Measurements from ENCODE around the gene NDP. TPM values are rescaled to one million over a fixed set of nuclear protein-coding genes. Genes with fewer than 3 reads are reported as not detected.

NDP gene
- total RNA-seq, 1 donor from 2014 or later = not detected

DNA sequence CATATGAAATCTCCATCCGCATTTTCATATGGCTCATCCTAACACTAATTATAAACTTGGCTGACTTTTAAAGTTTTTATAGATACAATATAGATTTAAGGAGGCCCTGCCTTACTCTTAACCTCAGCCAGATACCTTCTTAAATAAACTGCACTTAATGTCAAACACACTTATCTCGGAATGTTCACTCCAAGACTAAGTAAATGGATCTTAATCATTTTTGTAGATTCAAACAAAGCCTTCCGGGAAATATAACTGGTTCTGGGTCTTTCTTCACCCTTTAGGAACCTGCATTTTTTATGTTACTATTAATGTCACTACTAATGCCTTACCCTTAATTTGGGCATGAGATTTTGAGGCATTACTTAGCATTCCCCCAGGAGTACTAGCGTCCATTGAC is 43.7 kb upstream of the NDP start:
- no peak for DNase-seq
- no peaks in the 10 kb centered on the region for H3K36me3 ChIP-seq
- intact Hi-C loops (cut with micrococcal nuclease) = no loop called here
- H3K27ac ChIP-seq (replicated peaks) = no peak overlapping the region
- no peaks in the 10 kb centered on the region for H3K9me3 ChIP-seq (replicated peaks)
- H3K4me3 ChIP-seq = no peak overlapping the region
- TF ChIP-seq, protein P1, sequence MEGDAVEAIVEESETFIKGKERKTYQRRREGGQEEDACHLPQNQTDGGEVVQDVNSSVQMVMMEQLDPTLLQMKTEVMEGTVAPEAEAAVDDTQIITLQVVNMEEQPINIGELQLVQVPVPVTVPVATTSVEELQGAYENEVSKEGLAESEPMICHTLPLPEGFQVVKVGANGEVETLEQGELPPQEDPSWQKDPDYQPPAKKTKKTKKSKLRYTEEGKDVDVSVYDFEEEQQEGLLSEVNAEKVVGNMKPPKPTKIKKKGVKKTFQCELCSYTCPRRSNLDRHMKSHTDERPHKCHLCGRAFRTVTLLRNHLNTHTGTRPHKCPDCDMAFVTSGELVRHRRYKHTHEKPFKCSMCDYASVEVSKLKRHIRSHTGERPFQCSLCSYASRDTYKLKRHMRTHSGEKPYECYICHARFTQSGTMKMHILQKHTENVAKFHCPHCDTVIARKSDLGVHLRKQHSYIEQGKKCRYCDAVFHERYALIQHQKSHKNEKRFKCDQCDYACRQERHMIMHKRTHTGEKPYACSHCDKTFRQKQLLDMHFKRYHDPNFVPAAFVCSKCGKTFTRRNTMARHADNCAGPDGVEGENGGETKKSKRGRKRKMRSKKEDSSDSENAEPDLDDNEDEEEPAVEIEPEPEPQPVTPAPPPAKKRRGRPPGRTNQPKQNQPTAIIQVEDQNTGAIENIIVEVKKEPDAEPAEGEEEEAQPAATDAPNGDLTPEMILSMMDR (IDR thresholded peaks at IDR 0.05; ENCODE audit: borderline replicate concordance) = no peak
- H3K4me1 ChIP-seq = no peaks in the 10 kb centered on the region
- H3K27me3 ChIP-seq (ENCODE audit: low read depth) = no peaks in the 10 kb centered on the region

DNA sequence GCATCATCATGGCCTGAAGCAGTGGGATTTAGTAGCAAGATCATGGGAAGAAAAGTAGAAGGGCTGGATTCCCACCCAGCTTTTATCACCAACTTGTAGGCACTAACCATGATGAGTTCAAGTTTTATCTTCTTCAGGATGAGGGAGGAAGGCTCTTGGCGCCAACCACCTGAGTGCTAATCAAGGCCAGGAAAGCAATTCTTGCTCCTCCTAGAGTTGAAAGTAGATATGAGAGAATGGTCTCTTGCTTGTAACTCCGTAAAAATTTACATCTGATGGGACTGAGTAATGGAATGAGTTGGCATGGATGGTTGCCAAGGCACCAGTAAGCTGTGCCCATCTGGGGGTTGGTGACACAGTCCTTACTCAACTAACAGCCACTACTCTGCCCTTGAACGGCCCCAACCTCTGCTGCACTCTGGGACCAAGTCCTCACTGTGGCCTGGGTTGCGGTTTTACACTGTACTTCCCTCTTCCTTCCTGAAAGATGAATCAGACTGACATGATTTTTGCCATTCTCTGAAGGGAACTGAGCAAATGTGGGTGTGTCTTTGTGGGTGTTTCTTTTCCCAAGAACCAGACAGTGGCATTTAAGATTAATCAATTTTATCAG is 39.4 kb upstream of the NDP start:
- Histone ChIP-seq H3K36me3 (no peaks in the 10 kb centered on the region), H3K27me3 (ENCODE audit: low read depth) (no peaks in the 10 kb centered on the region), H3K9me3 (replicated peaks) (no peaks in the 10 kb centered on the region), H3K27ac (replicated peaks) (no peak overlapping the region), H3K4me3 (no peak overlapping the region), H3K4me1 (no peaks in the 10 kb centered on the region)
- DNase-seq = peak; percentile 18
- intact Hi-C loops (cut with micrococcal nuclease) = no loop called here
- TF ChIP-seq, protein P1 (IDR thresholded peaks at IDR 0.05; ENCODE audit: borderline replicate concordance) = no peak

DNA sequence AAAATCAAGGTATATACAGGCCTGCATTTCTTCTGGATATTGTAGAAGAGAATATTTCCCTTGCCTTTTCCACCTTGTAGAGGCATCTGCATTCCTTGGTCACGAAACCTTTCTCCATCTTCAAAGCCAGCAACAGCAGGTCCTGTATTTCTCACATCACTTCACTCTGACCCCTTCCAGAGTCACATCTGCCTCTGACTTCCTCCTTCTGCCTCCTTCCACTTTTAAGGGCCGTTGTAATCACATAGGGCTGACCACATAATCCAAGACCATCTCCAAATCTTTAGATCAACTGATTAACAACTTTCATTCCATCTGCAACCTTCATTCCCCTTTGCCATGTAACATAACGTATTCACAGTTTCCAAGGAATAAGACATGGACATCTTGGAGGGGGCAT is 38.3 kb upstream of the NDP start:
- Histone ChIP-seq H3K27ac (replicated peaks) (no peak overlapping the region), H3K9me3 (replicated peaks) (no peaks in the 10 kb centered on the region), H3K36me3 (no peaks in the 10 kb centered on the region), H3K4me1 (no peaks in the 10 kb centered on the region), H3K27me3 (ENCODE audit: low read depth) (no peaks in the 10 kb centered on the region), H3K4me3 (no peak overlapping the region)
- intact Hi-C loops (cut with micrococcal nuclease) = no loop called here
- TF ChIP-seq, protein P1 (IDR thresholded peaks at IDR 0.05; ENCODE audit: borderline replicate concordance) = no peak
- no peak for DNase-seq

DNA sequence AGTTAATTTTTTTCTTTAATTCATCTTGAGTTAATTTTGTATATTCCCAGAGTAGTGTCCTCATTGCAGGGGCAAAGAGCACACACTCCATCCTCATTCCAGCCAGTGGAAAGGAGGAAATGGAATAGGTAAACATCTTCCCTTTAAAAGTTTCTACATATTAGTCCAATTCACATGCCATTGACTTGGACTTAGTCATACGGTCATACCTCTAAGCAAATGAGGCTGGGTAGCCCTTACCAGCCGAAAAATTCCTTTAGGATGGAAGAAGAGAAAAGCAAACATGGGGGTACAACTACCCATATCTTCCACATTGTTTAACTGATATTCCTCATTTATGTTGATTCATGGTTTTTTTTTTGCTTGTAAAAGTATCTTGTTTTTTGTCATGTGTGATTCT is 37.4 kb upstream of the NDP start:
- H3K4me1 ChIP-seq = no peaks in the 10 kb centered on the region
- no peak overlapping the region for H3K4me3 ChIP-seq
- no peaks in the 10 kb centered on the region for H3K9me3 ChIP-seq (replicated peaks)
- intact Hi-C loops (cut with micrococcal nuclease) = no loop called here
- no peaks in the 10 kb centered on the region for H3K27me3 ChIP-seq (ENCODE audit: low read depth)
- TF ChIP-seq, protein P1 (IDR thresholded peaks at IDR 0.05; ENCODE audit: borderline replicate concordance) = no peak
- DNase-seq = no peak
- no peaks in the 10 kb centered on the region for H3K36me3 ChIP-seq
- H3K27ac ChIP-seq (replicated peaks) = no peak overlapping the region

DNA sequence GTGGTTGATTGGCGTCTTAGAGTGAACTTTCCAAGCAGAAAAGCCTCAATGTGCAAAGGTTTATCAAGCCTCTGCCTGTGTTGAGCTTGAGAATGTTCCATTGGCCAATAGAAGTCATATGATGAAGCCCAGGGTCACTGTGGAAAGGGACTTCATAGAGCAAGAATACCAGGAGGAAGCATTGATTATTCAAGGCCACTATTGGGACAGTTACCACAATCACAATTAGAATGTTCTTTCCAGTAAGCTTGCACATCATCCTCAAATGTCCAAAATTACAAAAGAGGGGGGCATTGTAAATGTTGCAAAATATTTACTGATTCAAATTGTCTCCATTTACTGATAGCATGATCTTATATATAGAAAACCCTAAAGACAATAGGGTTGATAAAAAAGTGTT is 32.9 kb upstream of the NDP start:
- intact Hi-C loops (cut with micrococcal nuclease) = no loop called here
- Histone ChIP-seq H3K27me3 (ENCODE audit: low read depth) (no peaks in the 10 kb centered on the region), H3K4me3 (no peak overlapping the region), H3K4me1 (no peaks in the 10 kb centered on the region), H3K27ac (replicated peaks) (no peak overlapping the region), H3K36me3 (no peaks in the 10 kb centered on the region), H3K9me3 (replicated peaks) (no peaks in the 10 kb centered on the region)
- TF ChIP-seq, protein P1 (IDR thresholded peaks at IDR 0.05; ENCODE audit: borderline replicate concordance) = no peak
- no peak for DNase-seq
